RWPE2 (cell line): ENCODE measurements around the gene ADNP.

ENCODE experiments used
- ATAC-seq: fragments of 200-7000 bp; cut with Tn5 transposase; 3 replicates; pipeline ENCODE4 v1.9.1; 2021; ENCODE audit warnings: low read depth
- DNase-seq: peaks from one replicate; pipeline ENCODE4 v3.0.0-alpha.2; 2020; ENCODE audit warnings: low spot score
- H3K27ac ChIP-seq: fragments of 450-650 bp; 2 replicates; pipeline ENCODE4 v1.5.1; 2017; ENCODE audit warnings: mild to moderate bottlenecking; ENCODE audit not compliant: poor library complexity, severe bottlenecking
- H3K27me3 ChIP-seq: fragments of 250-450 bp; sonication (Bioruptor Pico); 2 replicates; pipeline ENCODE4 v1.5.1; 2021; ENCODE audit warnings: mild to moderate bottlenecking, moderate library complexity; ENCODE audit not compliant: insufficient read depth, poor library complexity, severe bottlenecking
- H3K36me3 ChIP-seq: fragments of 250-450 bp; sonication (Bioruptor Pico); 2 replicates; pipeline ENCODE4 v1.5.1; 2020; ENCODE audit warnings: low read depth, mild to moderate bottlenecking, moderate library complexity
- H3K4me1 ChIP-seq: fragments of 250-450 bp; sonication (Bioruptor Pico); 2 replicates; pipeline ENCODE4 v1.5.1; 2021; ENCODE audit warnings: mild to moderate bottlenecking, moderate library complexity; ENCODE audit not compliant: insufficient read depth, poor library complexity, severe bottlenecking
- H3K4me3 ChIP-seq: fragments of 250-450 bp; sonication (Bioruptor Pico); 2 replicates; pipeline ENCODE4 v1.5.1; 2021; ENCODE audit warnings: mild to moderate bottlenecking, moderate library complexity; ENCODE audit not compliant: severe bottlenecking
- H3K9me3 ChIP-seq: fragments of 250-450 bp; sonication (Bioruptor Pico); 2 replicates; pipeline ENCODE4 v1.5.1; 2021; ENCODE audit warnings: mild to moderate bottlenecking, moderate library complexity; ENCODE audit not compliant: severe bottlenecking
- CTCF ChIP-seq: fragments of 450-650 bp; IDR thresholded peaks from one replicate; pipeline ENCODE4 v1.5.1; 2017; ENCODE audit warnings: mild to moderate bottlenecking, moderate library complexity; ENCODE audit not compliant: poor library complexity, severe bottlenecking

Gene ADNP

GRCh38 chr20:50874758-50875665 lies 56.2 kb downstream of the ADNP start:
- no peak overlapping the region for H3K27ac ChIP-seq
- no peak for TF ChIP-seq CTCF
- DNase-seq (peak; percentile 85), ATAC-seq (no peak)
- no peaks in the 10 kb centered on the region for H3K4me1 ChIP-seq
- no peak overlapping the region for H3K4me3 ChIP-seq
- H3K9me3 ChIP-seq = no peaks in the 10 kb centered on the region
- no peaks in the 10 kb centered on the region for H3K27me3 ChIP-seq
- no peaks in the 10 kb centered on the region for H3K36me3 ChIP-seq

GRCh38 chr20:50874111-50874757 lies 57.0 kb downstream of the ADNP start:
- no peaks in the 10 kb centered on the region for H3K4me1 ChIP-seq
- DNase-seq (peak; percentile 76), ATAC-seq (no peak)
- no peak overlapping the region for H3K27ac ChIP-seq
- H3K36me3 ChIP-seq = no peaks in the 10 kb centered on the region
- no peak for TF ChIP-seq CTCF
- no peaks in the 10 kb centered on the region for H3K27me3 ChIP-seq
- H3K9me3 ChIP-seq = no peaks in the 10 kb centered on the region
- H3K4me3 ChIP-seq = no peak overlapping the region

- TF ChIP-seq CTCF = no peak
- peaks cover 6% of the 10 kb centered on the region for H3K4me1 ChIP-seq
- DNase-seq = peak; percentile 73
These were observed 57.7 kb downstream of the ADNP start for GRCh38 chr20:50873585-50873984.

GRCh38 chr20:50872560-50873425 lies 58.4 kb downstream of the ADNP start:
- Histone ChIP-seq H3K36me3 (no peaks in the 10 kb centered on the region), H3K4me1 (peaks cover 9% of the 10 kb centered on the region), H3K4me3 (no peak overlapping the region), H3K27ac (no peak overlapping the region), H3K27me3 (no peaks in the 10 kb centered on the region), H3K9me3 (no peaks in the 10 kb centered on the region)
- DNase-seq = peak; percentile 74
- ATAC-seq = no peak
- no peak for TF ChIP-seq CTCF

More at GRCh38 chr20:50873585-50873984, 57.7 kb downstream of the ADNP start:
- H3K27me3 ChIP-seq = no peaks in the 10 kb centered on the region
- H3K27ac ChIP-seq = no peak overlapping the region
- H3K36me3 ChIP-seq = no peaks in the 10 kb centered on the region
- H3K4me3 ChIP-seq = no peak overlapping the region
- H3K9me3 ChIP-seq = no peaks in the 10 kb centered on the region
- no peak for ATAC-seq
